ENCODE measurements around the gene MVB12B.

The MVB12B gene

DNA sequence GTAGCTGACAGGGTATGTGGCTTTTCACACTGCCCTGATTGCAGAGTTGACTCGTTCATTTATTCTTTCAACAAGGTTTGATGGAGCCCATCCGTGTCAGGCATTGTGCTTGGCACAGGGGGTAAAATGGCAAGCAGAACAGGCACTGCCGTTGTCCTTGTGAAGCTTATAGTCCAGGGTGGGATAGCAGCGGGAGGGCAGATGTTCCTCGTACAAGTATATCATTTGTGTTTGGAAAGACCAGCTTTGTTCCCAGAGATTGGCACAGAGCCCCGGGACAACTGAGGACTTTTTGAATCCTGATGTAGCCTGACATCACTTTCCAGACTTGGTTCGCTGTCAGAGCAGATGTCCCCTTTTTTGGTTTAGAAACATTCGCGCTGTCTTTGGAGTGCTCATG is 50.9 kb downstream of the MVB12B start:
- TF ChIP-seq SPI1 (IDR thresholded peaks at IDR 0.05; ENCODE audit: borderline replicate concordance, low read depth), result no peak
- no peak for TF ChIP-seq POLR2AphosphoS5 (IDR thresholded peaks at IDR 0.05; ENCODE audit: low read depth)
- no peak for DNase-seq (ENCODE audit: low read depth in 1 of 2, low spot score in 1 of 2)

GRCh38 chr9:126378761-126379160 is 52.1 kb downstream of the MVB12B start:
- Histone ChIP-seq H3K27me3 (ENCODE audit: insufficient read depth, poor library complexity, severe bottlenecking) (no peaks in the 10 kb centered on the region), H3K27ac (replicated peaks) (no peak overlapping the region), H3K4me3 (replicated peaks; ENCODE audit: insufficient read depth, low read length) (no peak overlapping the region)
- DNase-seq (ENCODE audit: low read depth in 1 of 2, low spot score in 1 of 2), result no peak
- TF ChIP-seq POLR2AphosphoS5 (IDR thresholded peaks at IDR 0.05; ENCODE audit: low read depth), result no peak
- TF ChIP-seq, protein P1, sequence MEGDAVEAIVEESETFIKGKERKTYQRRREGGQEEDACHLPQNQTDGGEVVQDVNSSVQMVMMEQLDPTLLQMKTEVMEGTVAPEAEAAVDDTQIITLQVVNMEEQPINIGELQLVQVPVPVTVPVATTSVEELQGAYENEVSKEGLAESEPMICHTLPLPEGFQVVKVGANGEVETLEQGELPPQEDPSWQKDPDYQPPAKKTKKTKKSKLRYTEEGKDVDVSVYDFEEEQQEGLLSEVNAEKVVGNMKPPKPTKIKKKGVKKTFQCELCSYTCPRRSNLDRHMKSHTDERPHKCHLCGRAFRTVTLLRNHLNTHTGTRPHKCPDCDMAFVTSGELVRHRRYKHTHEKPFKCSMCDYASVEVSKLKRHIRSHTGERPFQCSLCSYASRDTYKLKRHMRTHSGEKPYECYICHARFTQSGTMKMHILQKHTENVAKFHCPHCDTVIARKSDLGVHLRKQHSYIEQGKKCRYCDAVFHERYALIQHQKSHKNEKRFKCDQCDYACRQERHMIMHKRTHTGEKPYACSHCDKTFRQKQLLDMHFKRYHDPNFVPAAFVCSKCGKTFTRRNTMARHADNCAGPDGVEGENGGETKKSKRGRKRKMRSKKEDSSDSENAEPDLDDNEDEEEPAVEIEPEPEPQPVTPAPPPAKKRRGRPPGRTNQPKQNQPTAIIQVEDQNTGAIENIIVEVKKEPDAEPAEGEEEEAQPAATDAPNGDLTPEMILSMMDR (IDR thresholded peaks at IDR 0.05; ENCODE audit: insufficient read depth, low read length), result no peak
- no peak for TF ChIP-seq SPI1 (IDR thresholded peaks at IDR 0.05; ENCODE audit: borderline replicate concordance, low read depth)
- no peak for TF ChIP-seq REST (IDR thresholded peaks at IDR 0.05; ENCODE audit: insufficient replicate concordance, low read depth)

More for the DNA sequence above, 50.9 kb downstream of the MVB12B start:
- Histone ChIP-seq H3K27ac (replicated peaks) (no peak overlapping the region), H3K4me3 (replicated peaks; ENCODE audit: insufficient read depth, low read length) (no peak overlapping the region), H3K27me3 (ENCODE audit: insufficient read depth, poor library complexity, severe bottlenecking) (no peaks in the 10 kb centered on the region)

- no peaks in the 10 kb centered on the region for H3K27me3 ChIP-seq (ENCODE audit: insufficient read depth, poor library complexity, severe bottlenecking)
- TF ChIP-seq REST (IDR thresholded peaks at IDR 0.05; ENCODE audit: insufficient replicate concordance, low read depth) (no peak), POLR2AphosphoS5 (IDR thresholded peaks at IDR 0.05; ENCODE audit: low read depth) (no peak), SPI1 (IDR thresholded peaks at IDR 0.05; ENCODE audit: borderline replicate concordance, low read depth) (no peak), GABPA (IDR thresholded peaks at IDR 0.05; ENCODE audit: low read depth) (no peak)
- TF ChIP-seq, protein P1 (IDR thresholded peaks at IDR 0.05; ENCODE audit: insufficient read depth, low read length), result no peak
- no peak overlapping the region for H3K27ac ChIP-seq (replicated peaks)
- no peak for DNase-seq (ENCODE audit: low read depth in 1 of 2, low spot score in 1 of 2)
- H3K4me3 ChIP-seq (replicated peaks; ENCODE audit: insufficient read depth, low read length), result no peak overlapping the region
These were observed 53.2 kb downstream of the MVB12B start for GRCh38 chr9:126379661-126380360.

DNA sequence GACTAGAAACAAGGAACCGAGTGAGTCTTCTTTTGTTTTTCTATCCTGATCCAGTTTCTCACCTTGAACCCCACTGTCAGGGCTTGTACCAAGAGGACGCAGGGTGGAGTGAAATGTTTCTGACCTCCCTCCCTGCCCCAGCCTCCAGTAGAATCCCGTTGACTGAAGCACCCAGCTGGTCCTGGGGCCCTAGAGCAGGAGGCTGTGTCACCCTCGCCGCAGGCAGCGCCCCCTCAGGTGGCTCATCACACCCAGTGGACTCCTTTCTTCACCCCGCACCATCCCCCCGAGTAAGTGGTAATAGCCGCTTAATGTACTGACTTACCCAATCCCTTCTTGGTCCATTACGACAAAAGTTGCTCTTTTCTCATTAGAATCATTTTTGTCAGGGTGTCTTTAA is 53.8 kb downstream of the MVB12B start:
- H3K27ac ChIP-seq (replicated peaks), result no peak overlapping the region

More for the DNA sequence above, 53.8 kb downstream of the MVB12B start:
- Histone ChIP-seq H3K4me3 (replicated peaks; ENCODE audit: insufficient read depth, low read length) (no peak overlapping the region), H3K27me3 (ENCODE audit: insufficient read depth, poor library complexity, severe bottlenecking) (no peaks in the 10 kb centered on the region)
- no peak for TF ChIP-seq GABPA (IDR thresholded peaks at IDR 0.05; ENCODE audit: low read depth)
- no peak for TF ChIP-seq SPI1 (IDR thresholded peaks at IDR 0.05; ENCODE audit: borderline replicate concordance, low read depth)
- no peak for TF ChIP-seq REST (IDR thresholded peaks at IDR 0.05; ENCODE audit: insufficient replicate concordance, low read depth)
- no peak for DNase-seq (ENCODE audit: low read depth in 1 of 2, low spot score in 1 of 2)
